HepG2 (cell line): ENCODE results near the gene P2RX3. TPM values are rescaled to one million over a fixed set of nuclear protein-coding genes. Genes with fewer than 3 reads are reported as not detected.

Experiments
- ATAC-seq: fragments of 200-7000 bp; cut with Tn5 transposase; 3 replicates; pipeline ENCODE4 v1.9.1; 2020; ENCODE audit warnings: mild to moderate bottlenecking, moderate library complexity
- BruUV-seq: library from RNA; stranded (reverse); fragments of 400-500 nt; replicated peaks from 2 replicates; lab custom pipeline; 2021; lab: Mats Ljungman, UMichigan
- CTCF ChIA-PET: fragments of 300-600 bp; formaldehyde crosslinking; extraction: SDS; loops from one replicate; lab custom pipeline; 2021; ENCODE audit warnings: low total read pairs, inconsistent platforms, low intra/inter-chr PET ratio; lab: Yijun Ruan, JAX
- POLR2A ChIA-PET: fragments of 350-600 bp; sonication (Branson Sonifier 250); formaldehyde crosslinking; loops from one replicate; lab custom pipeline; 2020; ENCODE audit warnings: antibody characterized with exemption, inconsistent platforms; lab: Yijun Ruan, JAX
- DNase-seq: peaks from one replicate; pipeline ENCODE4 v3.0.0-alpha.2; 2015; ENCODE audit warnings: low spot score
- FAIRE-seq: peaks from 3 replicates; lab custom pipeline; 2011; peaks lifted over from hg19 to GRCh38; lab: Jason Lieb, UNC
- H2AFZ ChIP-seq: one replicate; pipeline ENCODE4 v1.6.1; 2011; ENCODE audit warnings: low read length, inconsistent platforms
- H3K27ac ChIP-seq: fragments of 300-600 bp; 3 replicates; pipeline ENCODE4 v1.8.0; 2011; ENCODE audit warnings: mixed run types, mild to moderate bottlenecking, mixed read lengths, low read length, inconsistent platforms; ENCODE audit not compliant: insufficient read depth; ENCODE audit errors: extremely low read length
- H3K27me3 ChIP-seq, 2 experiments: fragments of 200-600 bp in 1 of 2; 2 replicates in 1 of 2; 3 replicates in 1 of 2; pipeline versions ENCODE4 v1.6.0 to v1.8.0; 2011; ENCODE audit warnings: low read length in 2 of 2, mild to moderate bottlenecking in 2 of 2, moderate library complexity in 2 of 2, inconsistent platforms in 1 of 2; ENCODE audit not compliant: insufficient read depth in 2 of 2, control insufficient read depth in 1 of 2
- H3K36me3 ChIP-seq, 2 experiments: fragments of 200-600 bp in 1 of 2; replicated peaks in 1 of 2; 2 replicates in 1 of 2; 3 replicates in 1 of 2; pipeline versions ENCODE4 v1.5.1 to v1.8.0; 2011; ENCODE audit warnings: low read length in 2 of 2, inconsistent platforms in 1 of 2; ENCODE audit not compliant: insufficient read depth in 2 of 2, control insufficient read depth in 1 of 2
- H3K4me1 ChIP-seq: 2 replicates; pipeline ENCODE4 v1.5.1; 2012; ENCODE audit warnings: low read length, inconsistent platforms; ENCODE audit not compliant: insufficient read depth
- H3K4me2 ChIP-seq: 2 replicates; pipeline ENCODE4 v1.6.0; 2011; ENCODE audit warnings: low read depth, low read length, inconsistent platforms
- H3K4me3 ChIP-seq, 3 experiments: fragments of 200-600 bp in 1 of 3; sonication (generic), shearing (Covaris generic) in 1 of 3; replicated peaks in 1 of 3; 2 replicates each; pipeline ENCODE4 v1.5.1; 2011 to 2016; ENCODE audit warnings: low read length in 3 of 3, inconsistent platforms in 2 of 3, low read depth in 2 of 3, mild to moderate bottlenecking in 2 of 3, control low read depth in 1 of 3, mixed read lengths in 1 of 3; ENCODE audit not compliant: insufficient read depth in 1 of 3
- H3K79me2 ChIP-seq: one replicate; pipeline ENCODE4 v1.6.1; 2011; ENCODE audit warnings: low read length, inconsistent platforms; ENCODE audit not compliant: insufficient read depth
- H3K9ac ChIP-seq: 2 replicates; pipeline ENCODE4 v1.6.0; 2011; ENCODE audit warnings: mild to moderate bottlenecking, low read depth, low read length, inconsistent platforms; ENCODE audit not compliant: insufficient read depth
- H3K9me3 ChIP-seq: 2 replicates; pipeline ENCODE4 v1.5.1; 2012; ENCODE audit warnings: mild to moderate bottlenecking, low read length
- H4K20me1 ChIP-seq: 2 replicates; pipeline ENCODE4 v1.6.0; 2011; ENCODE audit warnings: inconsistent platforms, mild to moderate bottlenecking, low read length, moderate library complexity; ENCODE audit not compliant: insufficient read depth
- ARNT2 ChIP-seq: sonication (generic); formaldehyde crosslinking; IDR thresholded peaks from 2 replicates; pipeline ENCODE4 v1.8.0; 2022; ENCODE audit warnings: mild to moderate bottlenecking, low read depth, missing genetic modification reagents, moderate library complexity
- ARNTL ChIP-seq: sonication (generic); formaldehyde crosslinking; IDR thresholded peaks from 2 replicates; pipeline ENCODE4 v1.4.0; 2020; ENCODE audit warnings: mild to moderate bottlenecking, missing genetic modification reagents
- ZFX ChIP-seq: sonication (generic); formaldehyde crosslinking; IDR thresholded peaks from 2 replicates; pipeline ENCODE4 v1.4.0; 2020; ENCODE audit warnings: mild to moderate bottlenecking, low read depth, missing genetic modification reagents, moderate library complexity
- ZNF136 ChIP-seq: sonication (generic); formaldehyde crosslinking; IDR thresholded peaks from 2 replicates; pipeline ENCODE4 v1.8.1; 2022; ENCODE audit warnings: low read depth, mild to moderate bottlenecking, moderate library complexity, missing genetic modification reagents
- ZNF317 ChIP-seq: sonication (generic); formaldehyde crosslinking; IDR thresholded peaks from 2 replicates; pipeline ENCODE4 v1.5.0; 2020; ENCODE audit warnings: mild to moderate bottlenecking, missing genetic modification reagents
- ZNF574 ChIP-seq: sonication (generic); formaldehyde crosslinking; IDR thresholded peaks from 2 replicates; pipeline ENCODE4 v1.4.0; 2020; ENCODE audit warnings: missing genetic modification reagents
- ZNF710 ChIP-seq: sonication (generic); formaldehyde crosslinking; IDR thresholded peaks from 2 replicates; pipeline ENCODE4 v1.5.0; 2020; ENCODE audit warnings: mild to moderate bottlenecking, missing genetic modification reagents, borderline replicate concordance
- WGBS: methylation state at CpG from one replicate; pipeline ENCODE4 v1.1.6; 2017; ENCODE audit warnings: low lambda C conversion rate; 5-methylcytosine and 5-hydroxymethylcytosine counted together
- in situ Hi-C: cut with HindIII; loops from 2 replicates; pipeline ENCODE4 v1.10.0; 2017; ENCODE audit warnings: low pct_unique_long_range_greater_than_20kb; ENCODE audit not compliant: extremely low pct_ligation_motif_present
- intact Hi-C: fragments of 100-400 bp; cut with micrococcal nuclease; formaldehyde crosslinking; loops from one replicate; pipeline ENCODE4 v1.10.0; 2022; ENCODE audit not compliant: unreplicated experiment
- polyA plus RNA-seq, 8 experiments: library from polyadenylated mRNA; depleted of rRNA in 3 of 8; stranded (reverse) in 7 of 8; unstranded in 1 of 8; fragments of >200 nt; fragmentation: Illumina TruSeq in 4 of 8; extraction: Trizol in 4 of 8; gene quantifications; 2 replicates each; pipeline versions ENCODE4 v1.2.1 to v1.2.3, GENCODE V29; 2011 to 2016; ENCODE audit warnings: low read depth in 4 of 8, missing spikeins in 1 of 8, mixed read lengths in 1 of 8; ENCODE audit not compliant: insufficient read depth in 1 of 8
- total RNA-seq, 5 experiments: library from RNA; depleted of rRNA; stranded (reverse); fragments of >200 nt; fragmentation: Illumina TruSeq; extraction: Trizol; gene quantifications; 2 replicates each; pipeline ENCODE4 v1.2.3, GENCODE V29; 2016; ENCODE audit warnings: low read depth in 1 of 5
- TF ChIP-seq, protein P1 (sequence below): IDR thresholded peaks from 2 replicates; pipeline ENCODE4 v1.6.1; 2016

The P2RX3 gene
- total and polyA plus RNA-seq, 2 of the 13 experiments (the other 11 are each of a cell fraction or from before 2014, with no cell fraction given) = 0.08 TPM; not detected in 1

DNA sequence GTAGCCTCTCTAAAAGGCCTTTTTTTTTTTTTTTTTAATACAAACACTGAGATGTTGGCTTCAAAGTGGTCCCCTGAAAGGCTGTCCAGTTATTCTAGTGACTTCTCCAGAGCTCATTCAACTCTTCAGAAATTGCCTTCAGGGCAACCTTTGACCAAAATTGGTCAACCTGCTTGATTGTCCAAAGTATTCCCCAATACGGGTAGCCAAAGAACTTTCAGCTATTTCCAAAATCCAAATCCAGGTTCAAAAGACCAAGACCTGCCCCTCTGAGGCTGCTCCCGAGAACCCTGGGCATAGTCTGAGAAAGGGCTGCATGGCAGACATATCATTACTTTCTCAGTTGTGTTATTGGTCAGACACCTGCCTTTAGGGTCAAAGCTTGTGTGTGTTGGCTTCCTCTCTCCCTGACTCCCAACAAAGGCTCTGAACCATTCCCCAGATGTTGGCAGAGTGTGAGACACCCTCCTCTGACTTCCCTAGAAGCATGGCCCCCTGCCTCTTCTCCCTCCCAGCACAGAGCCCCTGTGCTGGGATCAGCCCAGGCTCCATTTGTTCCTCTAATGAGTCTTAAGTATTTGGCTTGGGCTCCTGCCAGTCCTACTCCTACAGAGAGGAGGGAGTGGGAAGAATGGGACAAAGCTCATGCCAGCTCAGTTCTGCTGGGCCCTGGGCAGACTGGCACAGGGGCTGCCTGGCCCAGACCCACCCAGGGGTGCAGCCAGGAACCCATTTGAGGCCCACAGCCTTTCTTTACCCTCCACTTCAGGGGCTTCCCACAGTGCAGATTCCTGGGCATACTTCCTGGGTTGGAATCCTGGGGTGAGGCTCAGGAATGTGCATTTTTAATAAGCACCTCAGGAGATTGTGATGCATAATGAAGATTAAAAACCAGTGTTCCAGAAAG is 43.7 kb upstream of the P2RX3 start:
- Histone ChIP-seq H3K9me3 (peaks cover 5% of the 10 kb centered on the region; the same call in 1 of the 2 replicates), H3K4me1 (peaks cover 37% of the 10 kb centered on the region), H3K4me2 (no peak overlapping the region), H4K20me1 (no peaks in the 10 kb centered on the region), H3K4me3 (no peak overlapping the region), H3K27me3 (no peaks in the 10 kb centered on the region), H3K9ac (no peak overlapping the region), H3K36me3 (peaks cover 3 to 7% of the 10 kb centered on the region in 2 experiments; a peak in 4 of 5 replicates), H2AFZ (no peak overlapping the region), H3K27ac (no peak overlapping the region), H3K79me2 (no peaks in the 10 kb centered on the region)
- no peak; the same call in 2 of the 3 replicates for ATAC-seq
- WGBS = 38% methylated on average over 2 of the region's 2 CpGs
- no TSS peak for BruUV-seq
- intact Hi-C loops = loop anchor here (5.0 kb wide), 1 partner anchor 43 kb away; the partner anchor contains the start of genes P2RX3 and SSRP1
- no peak for FAIRE-seq
- no peak for DNase-seq
- POLR2A ChIA-PET = no interaction called here
- CTCF ChIA-PET = no interaction called here
- in situ Hi-C loops = no loop called here
- TF ChIP-seq ZFX = no peak
- TF ChIP-seq ZNF710 = no peak
- no peak for TF ChIP-seq ZNF574
- TF ChIP-seq ZNF136 = no peak
- TF ChIP-seq, protein P1, sequence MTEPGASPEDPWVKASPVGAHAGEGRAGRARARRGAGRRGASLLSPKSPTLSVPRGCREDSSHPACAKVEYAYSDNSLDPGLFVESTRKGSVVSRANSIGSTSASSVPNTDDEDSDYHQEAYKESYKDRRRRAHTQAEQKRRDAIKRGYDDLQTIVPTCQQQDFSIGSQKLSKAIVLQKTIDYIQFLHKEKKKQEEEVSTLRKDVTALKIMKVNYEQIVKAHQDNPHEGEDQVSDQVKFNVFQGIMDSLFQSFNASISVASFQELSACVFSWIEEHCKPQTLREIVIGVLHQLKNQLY (CRISPR knock-in tag) = no peak
- TF ChIP-seq ZNF317 (CRISPR knock-in tag) = no peak
- TF ChIP-seq ARNT2 (CRISPR knock-in tag) = no peak
- TF ChIP-seq ARNTL (CRISPR knock-in tag) = no peak
